ENCODE data around the gene TK1. TPM values are rescaled to one million over a fixed set of nuclear protein-coding genes. Genes with fewer than 3 reads are reported as not detected.

Gene TK1
- total and polyA plus RNA-seq, 4 experiments from 2014 or later, result 0.55 to 1.4 (median 0.88) TPM; not detected in 1

DNA sequence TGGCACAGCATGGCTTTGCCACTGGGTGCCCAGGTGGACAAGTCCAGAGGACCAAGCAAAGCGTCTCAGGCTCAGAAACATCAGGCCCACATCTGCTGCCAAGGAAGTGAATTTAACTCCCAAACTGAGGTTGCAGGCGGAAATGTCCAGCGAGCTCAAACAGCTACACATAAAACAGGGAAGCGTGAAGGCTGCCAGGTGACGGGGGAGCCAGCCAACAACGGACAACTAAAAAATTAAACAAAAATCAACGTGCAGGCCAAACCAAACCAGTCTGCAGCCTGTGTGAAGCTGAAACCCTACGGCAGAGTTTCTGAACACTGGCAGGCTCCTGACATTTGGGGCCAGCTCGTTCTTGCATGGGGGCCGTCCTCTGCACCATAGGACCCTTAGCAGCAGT lies 2.5 kb downstream of the TK1 start:
- H3K27me3 Mint-ChIP-seq, result no peaks in the 10 kb centered on the region
- no peak overlapping the region for H3K27ac ChIP-seq (ENCODE audit: low read depth, low read length)
- H3K9me3 Mint-ChIP-seq, result no peaks in the 10 kb centered on the region
- no peaks in the 10 kb centered on the region for H3K36me3 Mint-ChIP-seq
- no peak overlapping the region for H3K4me3 ChIP-seq (ENCODE audit: low read length in 2 of 2)
- H3K4me3 Mint-ChIP-seq, result no peak overlapping the region
- CTCF ChIA-PET (ENCODE audit: partially characterized antibody), result interaction anchor here (0.7 to 1.6 kb wide), 2 partner anchors 56 to 99 kb away, joined by 3 to 4 read pairs; no protein-coding TSS in a partner anchor
- peak overlapping the region in 2 of 7 donors; percentile 23 to 78 for H3K27ac Mint-ChIP-seq
- no peak for DNase-seq
- no peaks in the 10 kb centered on the region for H3K9me3 ChIP-seq (ENCODE audit: control insufficient read depth in 1 of 2, low read length in 2 of 2)
- POLR2A ChIA-PET (ENCODE audit: partially characterized antibody), result no interaction called here
- intact Hi-C loops (cut with micrococcal nuclease), result no loop called here
- H3K4me1 ChIP-seq (ENCODE audit: insufficient read depth, low read length), result peaks cover 14% of the 10 kb centered on the region
- H3K27me3 ChIP-seq (ENCODE audit: insufficient read depth, low read length), result no peaks in the 10 kb centered on the region
- no peaks in the 10 kb centered on the region for H3K36me3 ChIP-seq (ENCODE audit: insufficient read depth, low read length)
- H3K4me1 Mint-ChIP-seq, result peaks cover 4 to 16% (median 11%) of the 10 kb centered on the region in 4 donors

DNA sequence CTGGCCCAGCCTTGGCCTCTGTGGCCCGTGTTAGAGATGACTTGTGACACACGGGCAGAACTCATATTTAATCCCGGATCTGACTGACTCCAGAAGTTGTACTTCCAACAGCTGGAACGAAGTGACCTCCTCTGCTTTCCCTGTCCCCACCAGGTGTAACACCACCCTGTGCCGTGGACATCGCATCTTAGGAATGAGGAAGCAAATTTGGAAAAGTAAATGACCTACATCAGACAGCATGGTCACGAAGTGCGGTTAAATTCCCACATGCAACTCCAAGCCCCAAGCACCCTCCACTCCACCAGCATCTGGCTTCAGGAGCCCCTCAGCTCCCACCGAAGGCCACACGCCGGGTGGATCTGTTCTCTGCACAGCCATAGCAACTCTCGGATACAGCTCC lies 2.9 kb downstream of the TK1 start:
- CTCF ChIA-PET (ENCODE audit: partially characterized antibody), result no interaction called here
- Mint-ChIP-seq H3K36me3 (no peaks in the 10 kb centered on the region), H3K27me3 (no peaks in the 10 kb centered on the region), H3K27ac (peak overlapping the region in 1 of 7 donors; percentile 55), H3K4me1 (peaks cover 4 to 16% (median 11%) of the 10 kb centered on the region in 4 donors), H3K4me3 (no peak overlapping the region), H3K9me3 (no peaks in the 10 kb centered on the region)
- H3K27ac ChIP-seq (ENCODE audit: low read depth, low read length), result no peak overlapping the region
- peaks cover 14% of the 10 kb centered on the region for H3K4me1 ChIP-seq (ENCODE audit: insufficient read depth, low read length)
- DNase-seq, result no peak
- no peaks in the 10 kb centered on the region for H3K36me3 ChIP-seq (ENCODE audit: insufficient read depth, low read length)
- no peaks in the 10 kb centered on the region for H3K27me3 ChIP-seq (ENCODE audit: insufficient read depth, low read length)
- intact Hi-C loops (cut with micrococcal nuclease), result no loop called here
- H3K9me3 ChIP-seq (ENCODE audit: control insufficient read depth in 1 of 2, low read length in 2 of 2), result no peaks in the 10 kb centered on the region
- POLR2A ChIA-PET (ENCODE audit: partially characterized antibody), result no interaction called here
- H3K4me3 ChIP-seq (ENCODE audit: low read length in 2 of 2), result no peak overlapping the region

DNA sequence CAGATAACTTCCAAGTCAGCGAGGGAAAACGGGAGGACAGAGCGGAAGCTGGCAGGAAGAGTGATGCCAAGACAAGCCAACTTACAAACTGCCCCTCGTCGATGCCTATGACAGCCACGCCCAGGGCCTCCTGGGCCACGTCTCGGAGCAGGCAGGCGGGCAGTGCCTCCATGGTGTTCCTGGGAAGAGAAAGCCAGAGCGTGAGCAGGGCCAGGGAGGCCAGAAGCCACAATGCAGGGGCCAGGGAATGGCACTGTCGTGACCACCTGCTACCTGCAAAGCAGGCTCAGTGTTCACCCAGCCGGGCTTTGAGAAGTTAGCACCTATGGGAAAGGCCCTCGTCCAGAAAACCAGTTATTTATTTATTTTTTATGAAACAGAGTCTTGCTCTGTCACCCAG lies 4.3 kb downstream of the TK1 start:
- no peak for DNase-seq
- no peaks in the 10 kb centered on the region for H3K27me3 Mint-ChIP-seq
- H3K4me3 ChIP-seq (ENCODE audit: low read length in 2 of 2), result no peak overlapping the region
- peak overlapping the region in 1 of 7 donors; percentile 17 for H3K27ac Mint-ChIP-seq
- H3K9me3 Mint-ChIP-seq, result no peaks in the 10 kb centered on the region
- no peaks in the 10 kb centered on the region for H3K36me3 Mint-ChIP-seq
- no peaks in the 10 kb centered on the region for H3K27me3 ChIP-seq (ENCODE audit: insufficient read depth, low read length)
- POLR2A ChIA-PET (ENCODE audit: partially characterized antibody), result no interaction called here
- H3K36me3 ChIP-seq (ENCODE audit: insufficient read depth, low read length), result no peaks in the 10 kb centered on the region
- no peak overlapping the region for H3K4me3 Mint-ChIP-seq
- no peaks in the 10 kb centered on the region for H3K9me3 ChIP-seq (ENCODE audit: control insufficient read depth in 1 of 2, low read length in 2 of 2)
- intact Hi-C loops (cut with micrococcal nuclease), result no loop called here
- H3K4me1 Mint-ChIP-seq, result peaks cover 2 to 11% (median 8%) of the 10 kb centered on the region in 4 donors
- CTCF ChIA-PET (ENCODE audit: partially characterized antibody), result interaction anchor here (0.8 to 1.5 kb wide), 3 partner anchors 9 to 105 kb away, joined by 3 to 4 read pairs (median 3); no protein-coding TSS in a partner anchor
- no peak overlapping the region for H3K27ac ChIP-seq (ENCODE audit: low read depth, low read length)
- H3K4me1 ChIP-seq (ENCODE audit: insufficient read depth, low read length), result peaks cover 8% of the 10 kb centered on the region

DNA sequence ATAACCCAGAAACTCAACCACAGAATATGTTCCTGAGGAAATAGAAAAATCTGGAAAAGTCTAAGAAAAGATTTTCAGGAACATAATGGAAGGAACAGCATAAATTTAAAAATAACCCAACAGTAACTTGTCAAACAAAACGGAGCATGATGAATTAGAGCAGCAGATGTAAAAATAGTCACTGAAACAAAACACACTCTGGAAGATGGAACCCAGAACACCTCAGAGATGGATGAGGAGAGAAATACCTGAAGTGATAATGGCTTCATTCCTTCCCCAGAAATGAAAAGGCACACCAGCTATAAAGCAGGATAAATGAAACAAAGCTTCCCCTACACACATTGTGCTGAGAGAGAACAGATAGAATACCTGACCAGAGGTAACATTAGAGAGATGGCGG lies 6.3 kb downstream of the TK1 start:
- peak overlapping the region in 2 of 7 donors; percentile 61 to 74 for H3K27ac Mint-ChIP-seq
- H3K36me3 Mint-ChIP-seq, result no peaks in the 10 kb centered on the region
- ChIA-PET CTCF (ENCODE audit: partially characterized antibody) (interaction anchor here (0.7 to 2.8 kb wide), 3 partner anchors 12 to 95 kb away, joined by 3 to 7 read pairs (median 4); no protein-coding TSS in a partner anchor), POLR2A (ENCODE audit: partially characterized antibody) (interaction anchor here (1.0 kb wide), 1 partner anchor 11 kb away, joined by 3 read pairs; no protein-coding TSS in a partner anchor)
- intact Hi-C loops (cut with micrococcal nuclease), result no loop called here
- peak overlapping the region in 2 of 8 donors; percentile 4 to 25 for H3K4me3 Mint-ChIP-seq
- no peaks in the 10 kb centered on the region for H3K36me3 ChIP-seq (ENCODE audit: insufficient read depth, low read length)
- no peaks in the 10 kb centered on the region for H3K27me3 Mint-ChIP-seq
- H3K27me3 ChIP-seq (ENCODE audit: insufficient read depth, low read length), result no peaks in the 10 kb centered on the region
- no peaks in the 10 kb centered on the region for H3K9me3 Mint-ChIP-seq
- H3K4me1 ChIP-seq (ENCODE audit: insufficient read depth, low read length), result peaks cover 9% of the 10 kb centered on the region
- H3K9me3 ChIP-seq (ENCODE audit: control insufficient read depth in 1 of 2, low read length in 2 of 2), result no peaks in the 10 kb centered on the region
- no peak overlapping the region for H3K4me3 ChIP-seq (ENCODE audit: low read length in 2 of 2)
- no peak for DNase-seq
- H3K27ac ChIP-seq (ENCODE audit: low read depth, low read length), result no peak overlapping the region
- peaks cover 4 to 16% (median 10%) of the 10 kb centered on the region in 4 donors for H3K4me1 Mint-ChIP-seq

DNA sequence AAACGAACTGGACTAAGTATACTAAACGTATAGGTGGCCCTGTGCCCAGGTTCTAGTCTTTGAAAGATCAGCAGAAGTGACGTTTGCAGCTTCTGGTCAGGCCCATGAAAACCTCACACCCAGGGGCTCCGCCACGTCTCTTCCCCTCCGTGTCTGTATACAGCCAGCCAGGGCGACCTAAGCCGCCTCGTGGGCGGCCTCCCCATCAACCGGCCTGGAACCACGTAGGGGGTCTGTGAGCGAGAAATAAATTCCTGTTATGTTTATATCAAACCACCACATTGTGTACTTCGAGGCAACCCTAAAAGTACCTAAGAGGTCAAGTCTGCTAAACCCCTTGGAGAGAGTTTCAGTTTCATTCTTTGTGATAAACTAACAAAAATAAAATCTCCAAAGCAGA lies 6.8 kb downstream of the TK1 start:
- POLR2A ChIA-PET (ENCODE audit: partially characterized antibody), result interaction anchor here (1.0 kb wide), 1 partner anchor 10 kb away, joined by 3 read pairs; no protein-coding TSS in a partner anchor
- no peaks in the 10 kb centered on the region for H3K9me3 ChIP-seq (ENCODE audit: control insufficient read depth in 1 of 2, low read length in 2 of 2)
- Mint-ChIP-seq H3K9me3 (no peaks in the 10 kb centered on the region), H3K4me1 (peaks cover 4 to 16% (median 11%) of the 10 kb centered on the region in 4 donors), H3K36me3 (no peaks in the 10 kb centered on the region), H3K4me3 (peak overlapping the region in 2 of 8 donors; percentile 4 to 25), H3K27ac (peak overlapping the region in 1 of 7 donors; percentile 61), H3K27me3 (no peaks in the 10 kb centered on the region)
- H3K27me3 ChIP-seq (ENCODE audit: insufficient read depth, low read length), result no peaks in the 10 kb centered on the region
- CTCF ChIA-PET (ENCODE audit: partially characterized antibody), result interaction anchor here (1.1 to 2.8 kb wide), 2 partner anchors 67 to 95 kb away, joined by 4 to 7 read pairs; no protein-coding TSS in a partner anchor
- no peak overlapping the region for H3K4me3 ChIP-seq (ENCODE audit: low read length in 2 of 2)
- DNase-seq, result no peak
- H3K4me1 ChIP-seq (ENCODE audit: insufficient read depth, low read length), result peaks cover 9% of the 10 kb centered on the region
- no peaks in the 10 kb centered on the region for H3K36me3 ChIP-seq (ENCODE audit: insufficient read depth, low read length)
- intact Hi-C loops (cut with micrococcal nuclease), result no loop called here
- no peak overlapping the region for H3K27ac ChIP-seq (ENCODE audit: low read depth, low read length)

DNA sequence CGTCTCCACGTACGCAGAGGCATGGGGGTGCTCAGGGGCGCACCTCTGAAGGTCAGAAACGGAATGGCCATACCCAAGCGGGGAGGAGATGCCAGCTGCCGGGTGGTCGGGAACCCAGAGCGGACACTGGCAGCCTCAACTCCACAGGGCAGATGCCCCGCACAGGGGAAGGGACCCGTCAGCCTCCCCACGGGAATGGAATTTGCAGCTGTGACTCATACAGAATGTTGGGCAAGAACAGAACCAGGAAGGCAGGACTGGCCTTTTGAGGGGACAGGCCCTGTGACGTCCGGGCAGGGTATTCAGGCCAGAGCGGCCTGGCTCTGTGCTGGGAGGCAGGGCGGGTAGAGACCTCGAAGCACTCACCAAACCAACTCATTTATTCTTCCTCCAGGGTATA lies 7.5 kb downstream of the TK1 start:
- Mint-ChIP-seq H3K4me1 (peaks cover 4 to 22% (median 12%) of the 10 kb centered on the region in 4 donors), H3K27ac (no peak overlapping the region), H3K9me3 (no peaks in the 10 kb centered on the region), H3K36me3 (no peaks in the 10 kb centered on the region), H3K27me3 (no peaks in the 10 kb centered on the region), H3K4me3 (no peak overlapping the region)
- Histone ChIP-seq H3K4me3 (ENCODE audit: low read length in 2 of 2) (no peak overlapping the region), H3K27ac (ENCODE audit: low read depth, low read length) (no peak overlapping the region), H3K4me1 (ENCODE audit: insufficient read depth, low read length) (peaks cover 11% of the 10 kb centered on the region), H3K27me3 (ENCODE audit: insufficient read depth, low read length) (no peaks in the 10 kb centered on the region), H3K9me3 (ENCODE audit: control insufficient read depth in 1 of 2, low read length in 2 of 2) (no peaks in the 10 kb centered on the region), H3K36me3 (ENCODE audit: insufficient read depth, low read length) (no peaks in the 10 kb centered on the region)
- CTCF ChIA-PET (ENCODE audit: partially characterized antibody), result interaction anchor here (0.9 to 4.8 kb wide), 5 partner anchors 10 to 95 kb away, joined by 3 to 62 read pairs (median 7); no protein-coding TSS in a partner anchor
- POLR2A ChIA-PET (ENCODE audit: partially characterized antibody), result interaction anchor here (1.1 kb wide), 1 partner anchor 10 kb away, joined by 3 read pairs; no protein-coding TSS in a partner anchor
- intact Hi-C loops (cut with micrococcal nuclease), result no loop called here
- no peak for DNase-seq

DNA sequence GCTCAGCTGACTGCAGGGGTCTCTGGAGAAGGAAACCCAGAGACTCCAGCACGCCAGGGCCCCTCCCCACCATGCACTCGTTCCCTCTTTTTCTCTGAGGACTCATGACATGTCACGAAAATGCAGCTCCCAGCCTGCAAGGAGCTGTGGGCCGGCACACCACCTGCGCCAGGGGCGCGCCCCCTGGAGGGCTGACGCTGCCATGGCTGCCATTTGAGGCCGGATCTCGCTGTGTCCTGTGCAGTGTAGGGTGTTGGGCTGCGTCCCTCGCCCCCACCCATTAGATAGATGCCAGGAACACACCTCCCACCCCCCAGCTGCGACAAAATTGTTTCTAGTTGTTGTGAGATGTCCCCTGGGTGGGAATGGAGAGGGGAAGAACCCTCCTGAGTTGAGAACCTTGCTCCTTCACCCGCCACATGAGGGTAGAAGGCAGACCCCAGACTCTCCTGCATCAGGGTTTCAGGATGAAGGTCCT lies 10.3 kb downstream of the TK1 start:
- H3K36me3 ChIP-seq (ENCODE audit: insufficient read depth, low read length), result no peaks in the 10 kb centered on the region
- no peak overlapping the region for H3K4me3 ChIP-seq (ENCODE audit: low read length in 2 of 2)
- no peaks in the 10 kb centered on the region for H3K27me3 Mint-ChIP-seq
- no peaks in the 10 kb centered on the region for H3K9me3 Mint-ChIP-seq
- H3K4me1 ChIP-seq (ENCODE audit: insufficient read depth, low read length), result peaks cover 35% of the 10 kb centered on the region
- intact Hi-C loops (cut with micrococcal nuclease), result loop anchor here (1.0 kb wide), 3 partner anchors 64 to 157 kb away; no protein-coding TSS in a partner anchor
- H3K27ac Mint-ChIP-seq, result peak overlapping the region in 1 of 7 donors; percentile 8
- CTCF ChIA-PET (ENCODE audit: partially characterized antibody), result interaction anchor here (0.7 to 4.8 kb wide), 29 partner anchors 9 to 607 kb away, joined by 3 to 62 read pairs (median 4); partner anchors contain the start of genes AFMID and TK1
- H3K4me1 Mint-ChIP-seq, result peaks cover 24 to 49% (median 38%) of the 10 kb centered on the region in 4 donors
- peak; percentile 68 to 77 (median 72) for DNase-seq
- H3K4me3 Mint-ChIP-seq, result no peak overlapping the region
- no peaks in the 10 kb centered on the region for H3K9me3 ChIP-seq (ENCODE audit: control insufficient read depth in 1 of 2, low read length in 2 of 2)
- no peak overlapping the region for H3K27ac ChIP-seq (ENCODE audit: low read depth, low read length)
- POLR2A ChIA-PET (ENCODE audit: partially characterized antibody), result interaction anchor here (0.8 to 9.1 kb wide), 13 partner anchors 10 to 158 kb away, joined by 3 to 170 read pairs (median 6); partner anchors contain the start of genes AFMID, TK1 and TMC8
- H3K36me3 Mint-ChIP-seq, result peaks cover 0 to 15% of the 10 kb centered on the region in 2 donors
- H3K27me3 ChIP-seq (ENCODE audit: insufficient read depth, low read length), result no peaks in the 10 kb centered on the region

Data from CD4-positive, alpha-beta memory T cell (primary cell).